ENCODE results near the gene TEKT4. TPM values are rescaled to one million over a fixed set of nuclear protein-coding genes. Genes with fewer than 3 reads are reported as not detected.
"Not testable (repeated sequence)": the region's sequence is repeated elsewhere in the genome, so short reads cannot be mapped to it uniquely, and the experiment has no call there.

Gene TEKT4
- not detected for total RNA-seq

- Mint-ChIP-seq H3K36me3 (ENCODE audit: low read depth) (no peaks in the 10 kb centered on the region), H3K9me3 (no peaks in the 10 kb centered on the region), H3K27me3 (peaks cover 15% of the 10 kb centered on the region), H3K4me3 (no peak within 1 kb of the TSS), H3K27ac (no peak within 1 kb of the TSS), H3K4me1 (no peaks in the 10 kb centered on the region)
- ChIA-PET POLR2A (no interaction called here), CTCF (no interaction called here)
- no peak for DNase-seq
Observed at GRCh38 chr2:94871226-94872087, at the start of gene TEKT4. TSS of gene TEKT4 (plus strand) at chr2:94871430. CDS start at chr2:94871580, 150 bp downstream.

GRCh38 chr2:94839224-94839623, 32.0 kb upstream of the TEKT4 start:
- DNase-seq; H3K9me3 Mint-ChIP-seq; H3K4me1 Mint-ChIP-seq; H3K4me3 Mint-ChIP-seq; CTCF ChIA-PET; H3K27ac Mint-ChIP-seq; H3K36me3 Mint-ChIP-seq (ENCODE audit: low read depth); H3K27me3 Mint-ChIP-seq; POLR2A ChIA-PET: not testable (repeated sequence)

GRCh38 chr2:94856856-94857255, 14.4 kb upstream of the TEKT4 start:
- H3K27ac Mint-ChIP-seq; H3K36me3 Mint-ChIP-seq (ENCODE audit: low read depth); DNase-seq; POLR2A ChIA-PET; H3K4me1 Mint-ChIP-seq; CTCF ChIA-PET; H3K9me3 Mint-ChIP-seq: not testable (repeated sequence)
- H3K4me3 Mint-ChIP-seq: peak overlapping the region; percentile 51
- H3K27me3 Mint-ChIP-seq: peaks cover 43% of the 10 kb centered on the region

GRCh38 chr2:94857367-94858162, 13.7 kb upstream of the TEKT4 start:
- H3K27ac Mint-ChIP-seq; CTCF ChIA-PET; H3K36me3 Mint-ChIP-seq (ENCODE audit: low read depth); H3K4me1 Mint-ChIP-seq; POLR2A ChIA-PET; DNase-seq; H3K9me3 Mint-ChIP-seq: not testable (repeated sequence)
- peak overlapping the region; percentile 51 for H3K4me3 Mint-ChIP-seq
- H3K27me3 Mint-ChIP-seq: peaks cover 44% of the 10 kb centered on the region

- CTCF ChIA-PET; H3K4me1 Mint-ChIP-seq; POLR2A ChIA-PET; H3K4me3 Mint-ChIP-seq; H3K27ac Mint-ChIP-seq; H3K9me3 Mint-ChIP-seq; H3K36me3 Mint-ChIP-seq (ENCODE audit: low read depth); DNase-seq: not testable (repeated sequence)
- peaks cover 48% of the 10 kb centered on the region for H3K27me3 Mint-ChIP-seq
Observed at GRCh38 chr2:94858163-94858888, 12.9 kb upstream of the TEKT4 start.

GRCh38 chr2:94861308-94862152, 9.7 kb upstream of the TEKT4 start:
- ChIA-PET POLR2A (no interaction called here), CTCF (no interaction called here)
- Mint-ChIP-seq H3K9me3 (no peaks in the 10 kb centered on the region), H3K27me3 (peaks cover 66% of the 10 kb centered on the region), H3K4me1 (peaks cover 4% of the 10 kb centered on the region), H3K4me3 (no peak overlapping the region), H3K27ac (no peak overlapping the region), H3K36me3 (ENCODE audit: low read depth) (no peaks in the 10 kb centered on the region)
- no peak for DNase-seq

GRCh38 chr2:94862903-94863302, 8.3 kb upstream of the TEKT4 start:
- H3K36me3 Mint-ChIP-seq (ENCODE audit: low read depth); DNase-seq; H3K27ac Mint-ChIP-seq; H3K4me3 Mint-ChIP-seq; CTCF ChIA-PET; POLR2A ChIA-PET; H3K4me1 Mint-ChIP-seq; H3K9me3 Mint-ChIP-seq: not testable (repeated sequence)
- H3K27me3 Mint-ChIP-seq: peaks cover 66% of the 10 kb centered on the region

GRCh38 chr2:94869131-94869530, 2.1 kb upstream of the TEKT4 start:
- Mint-ChIP-seq H3K9me3 (no peaks in the 10 kb centered on the region), H3K4me3 (no peak overlapping the region), H3K27ac (no peak overlapping the region), H3K27me3 (peaks cover 30% of the 10 kb centered on the region), H3K4me1 (no peaks in the 10 kb centered on the region), H3K36me3 (ENCODE audit: low read depth) (no peaks in the 10 kb centered on the region)
- DNase-seq: no peak
- POLR2A ChIA-PET: no interaction called here
- CTCF ChIA-PET: no interaction called here

GRCh38 chr2:94869552-94870439, 1.4 kb upstream of the TEKT4 start:
- no peak overlapping the region for H3K27ac Mint-ChIP-seq
- H3K4me3 Mint-ChIP-seq: no peak overlapping the region
- no peaks in the 10 kb centered on the region for H3K36me3 Mint-ChIP-seq (ENCODE audit: low read depth)
- no peak for DNase-seq
- no peaks in the 10 kb centered on the region for H3K4me1 Mint-ChIP-seq
- H3K9me3 Mint-ChIP-seq: no peaks in the 10 kb centered on the region
- ChIA-PET POLR2A (no interaction called here), CTCF (no interaction called here)
- peaks cover 23% of the 10 kb centered on the region for H3K27me3 Mint-ChIP-seq

- peak; percentile 26 for DNase-seq
- H3K4me1 Mint-ChIP-seq: no peaks in the 10 kb centered on the region
- no peak overlapping the region for H3K27ac Mint-ChIP-seq
- H3K27me3 Mint-ChIP-seq: peaks cover 20% of the 10 kb centered on the region
- ChIA-PET CTCF (no interaction called here), POLR2A (no interaction called here)
- H3K36me3 Mint-ChIP-seq (ENCODE audit: low read depth): no peaks in the 10 kb centered on the region
- H3K9me3 Mint-ChIP-seq: no peaks in the 10 kb centered on the region
- H3K4me3 Mint-ChIP-seq: no peak overlapping the region
Observed at GRCh38 chr2:94870440-94871225, 597 bp upstream of the TEKT4 start.

- Mint-ChIP-seq H3K27ac (no peak overlapping the region), H3K36me3 (ENCODE audit: low read depth) (no peaks in the 10 kb centered on the region), H3K4me1 (no peaks in the 10 kb centered on the region), H3K9me3 (no peaks in the 10 kb centered on the region), H3K27me3 (peaks cover 12% of the 10 kb centered on the region), H3K4me3 (no peak overlapping the region)
- ChIA-PET POLR2A (no interaction called here), CTCF (no interaction called here)
- DNase-seq: no peak
Observed at GRCh38 chr2:94872088-94872618, 923 bp downstream of the TEKT4 start.
